Astrocyte of the spinal cord (primary cell): ENCODE results near the gene C7orf33.
"Not testable (repeated sequence)": the region's sequence is repeated elsewhere in the genome, so short reads cannot be mapped to it uniquely, and the experiment has no call there.

Experiments used
- DNase-seq: peaks from one replicate; pipeline ENCODE4 v3.0.0; 2011; ENCODE audit warnings: low read depth, low spot score
- H3K4me3 ChIP-seq: 2 replicates; pipeline ENCODE4 v1.5.1; 2011; ENCODE audit warnings: low read depth, mild to moderate bottlenecking, low read length, moderate library complexity
- in situ Hi-C: cut with HindIII; loops from 2 replicates; pipeline ENCODE4 v1.10.0; 2017; ENCODE audit warnings: low sequenced_read_pairs
- TF ChIP-seq, protein P1 (sequence below): IDR thresholded peaks from 2 replicates; pipeline ENCODE4 v1.5.1; 2012; ENCODE audit warnings: low read depth, mild to moderate bottlenecking, low read length, inconsistent platforms

The C7orf33 gene

DNA sequence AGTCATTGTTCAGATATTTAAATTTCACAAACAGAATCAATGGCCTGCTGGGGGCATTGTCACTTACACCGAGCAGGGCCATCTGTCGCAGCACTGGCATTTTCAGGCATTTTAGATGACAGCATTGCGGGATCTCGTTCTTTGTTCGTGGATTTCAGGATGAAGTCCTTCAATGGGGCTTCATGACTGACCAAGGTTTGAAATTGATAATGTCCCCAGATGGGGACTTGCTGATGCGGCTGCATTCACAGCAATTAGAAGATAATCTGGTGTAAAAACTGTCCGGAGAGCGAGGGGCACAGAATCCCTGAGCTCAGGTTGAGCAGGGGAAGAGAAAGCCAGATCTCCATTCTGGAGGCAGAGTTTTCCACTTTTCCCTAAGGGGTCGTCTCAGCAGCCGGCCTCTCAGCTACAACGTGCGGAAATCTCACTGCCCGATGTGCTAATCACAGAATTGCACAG, 1.9 kb upstream of the C7orf33 start:
- no peak for DNase-seq
- TF ChIP-seq, protein P1, sequence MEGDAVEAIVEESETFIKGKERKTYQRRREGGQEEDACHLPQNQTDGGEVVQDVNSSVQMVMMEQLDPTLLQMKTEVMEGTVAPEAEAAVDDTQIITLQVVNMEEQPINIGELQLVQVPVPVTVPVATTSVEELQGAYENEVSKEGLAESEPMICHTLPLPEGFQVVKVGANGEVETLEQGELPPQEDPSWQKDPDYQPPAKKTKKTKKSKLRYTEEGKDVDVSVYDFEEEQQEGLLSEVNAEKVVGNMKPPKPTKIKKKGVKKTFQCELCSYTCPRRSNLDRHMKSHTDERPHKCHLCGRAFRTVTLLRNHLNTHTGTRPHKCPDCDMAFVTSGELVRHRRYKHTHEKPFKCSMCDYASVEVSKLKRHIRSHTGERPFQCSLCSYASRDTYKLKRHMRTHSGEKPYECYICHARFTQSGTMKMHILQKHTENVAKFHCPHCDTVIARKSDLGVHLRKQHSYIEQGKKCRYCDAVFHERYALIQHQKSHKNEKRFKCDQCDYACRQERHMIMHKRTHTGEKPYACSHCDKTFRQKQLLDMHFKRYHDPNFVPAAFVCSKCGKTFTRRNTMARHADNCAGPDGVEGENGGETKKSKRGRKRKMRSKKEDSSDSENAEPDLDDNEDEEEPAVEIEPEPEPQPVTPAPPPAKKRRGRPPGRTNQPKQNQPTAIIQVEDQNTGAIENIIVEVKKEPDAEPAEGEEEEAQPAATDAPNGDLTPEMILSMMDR: no peak
- H3K4me3 ChIP-seq: no peak overlapping the region
- in situ Hi-C loops: no loop called here

DNA sequence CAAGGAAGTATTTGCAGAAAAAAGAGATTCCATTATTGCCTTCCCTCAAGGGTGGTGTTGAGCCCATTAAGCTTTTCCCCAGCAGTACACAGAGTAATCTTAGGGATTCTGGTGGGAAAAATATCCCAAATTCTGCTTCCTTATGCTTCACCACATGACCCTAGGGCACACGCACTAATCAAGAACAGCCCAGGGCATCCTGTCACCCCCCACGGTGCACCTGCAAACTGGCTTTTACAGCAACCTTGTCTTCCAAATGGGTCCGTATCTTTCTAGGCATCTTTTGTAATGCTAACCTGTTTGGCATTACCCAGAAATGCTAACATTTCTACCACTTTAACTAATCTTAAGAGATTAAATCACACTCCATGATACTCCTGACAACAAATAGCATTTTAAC, 926 bp upstream of the C7orf33 start:
- no peak overlapping the region for H3K4me3 ChIP-seq
- in situ Hi-C loops: no loop called here
- no peak for DNase-seq
- TF ChIP-seq, protein P1: no peak

DNA sequence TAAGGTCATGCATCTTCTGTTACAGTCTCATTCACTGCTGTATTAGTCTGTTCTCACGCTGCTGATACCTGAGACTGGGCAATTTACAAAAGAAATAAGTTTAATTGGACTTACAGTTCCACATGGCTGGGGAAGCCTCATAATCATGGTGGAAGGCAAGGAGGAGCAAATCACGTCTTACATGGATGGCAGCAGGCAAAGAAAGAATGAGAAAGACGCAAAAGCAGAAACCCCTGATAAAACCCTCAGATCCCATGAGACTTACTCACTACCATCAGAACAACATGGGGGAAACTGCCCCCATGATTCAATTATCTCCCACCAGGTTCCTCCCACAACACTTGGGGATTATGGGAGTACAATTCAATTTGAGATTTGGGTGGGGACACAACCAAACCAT, 5.8 kb downstream of the C7orf33 start:
- in situ Hi-C loops, DNase-seq, H3K4me3 ChIP-seq: not testable (repeated sequence)

DNA sequence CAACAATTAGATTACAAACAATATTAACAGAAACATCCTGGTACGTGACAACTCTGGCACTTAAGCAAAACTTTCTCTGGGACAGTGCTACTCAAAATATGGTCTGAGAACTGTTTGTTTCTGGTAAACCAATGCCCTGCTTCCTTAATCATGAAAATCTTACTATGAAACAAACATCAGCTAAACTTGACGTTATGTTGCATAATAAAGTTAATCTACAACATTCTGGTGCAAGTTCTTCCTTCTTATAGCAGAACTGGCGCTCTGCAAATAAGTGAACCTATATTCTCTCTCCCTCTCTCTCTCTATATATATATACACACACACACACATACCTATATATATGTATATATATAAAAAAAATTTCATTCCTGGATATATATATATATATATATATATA, 7.8 kb downstream of the C7orf33 start:
- no peak overlapping the region for H3K4me3 ChIP-seq
- DNase-seq: no peak
- in situ Hi-C loops: no loop called here
- TF ChIP-seq, protein P1: no peak

DNA sequence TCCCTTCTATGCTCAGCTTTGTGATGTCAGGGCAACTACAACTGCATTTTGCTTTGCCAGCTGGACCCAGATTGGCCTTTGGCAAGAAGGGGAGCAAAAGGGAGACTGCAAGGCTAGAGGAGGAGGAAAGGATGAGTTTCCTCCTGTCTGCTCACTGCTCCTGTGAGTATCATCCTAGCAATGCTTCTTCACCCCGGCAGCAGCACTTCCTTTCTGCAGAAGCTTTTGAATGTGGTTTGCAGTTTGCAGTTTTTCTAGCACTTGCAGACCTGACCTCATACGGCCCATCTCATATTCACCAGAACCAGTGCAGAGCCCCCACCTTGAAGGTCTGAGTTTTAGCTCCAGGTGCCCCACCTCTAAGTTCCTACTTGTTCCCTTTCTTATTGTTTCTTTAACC, 14.8 kb downstream of the C7orf33 start:
- no peak for DNase-seq
- TF ChIP-seq, protein P1: no peak
- no peak overlapping the region for H3K4me3 ChIP-seq
- in situ Hi-C loops: no loop called here

DNA sequence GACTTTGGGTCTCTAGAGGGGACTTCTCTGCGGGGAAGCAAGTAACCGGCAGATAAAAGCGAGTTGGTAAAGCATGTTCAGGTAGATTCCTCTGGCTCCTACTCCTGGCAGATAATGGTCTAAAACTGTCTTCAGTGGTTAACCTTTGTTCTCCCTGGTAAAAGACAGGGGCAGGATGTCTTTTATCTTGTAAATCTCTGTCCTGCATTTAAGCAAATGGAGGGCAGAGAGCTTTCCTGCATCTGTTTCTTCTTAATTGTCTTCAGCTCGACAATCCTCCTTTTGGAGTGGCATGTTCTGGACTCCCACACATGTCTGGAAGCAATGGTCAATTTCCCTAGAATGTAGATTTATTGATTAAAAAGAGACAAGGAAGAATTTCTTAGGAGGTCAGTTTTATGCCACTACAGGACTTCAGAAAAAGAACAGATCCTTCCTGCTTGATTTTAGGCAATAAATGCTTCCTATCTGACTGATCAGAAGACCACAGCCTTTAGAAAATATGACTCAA, 16.6 kb downstream of the C7orf33 start:
- no peak for DNase-seq
- TF ChIP-seq, protein P1: no peak
- in situ Hi-C loops: no loop called here
- no peak overlapping the region for H3K4me3 ChIP-seq

DNA sequence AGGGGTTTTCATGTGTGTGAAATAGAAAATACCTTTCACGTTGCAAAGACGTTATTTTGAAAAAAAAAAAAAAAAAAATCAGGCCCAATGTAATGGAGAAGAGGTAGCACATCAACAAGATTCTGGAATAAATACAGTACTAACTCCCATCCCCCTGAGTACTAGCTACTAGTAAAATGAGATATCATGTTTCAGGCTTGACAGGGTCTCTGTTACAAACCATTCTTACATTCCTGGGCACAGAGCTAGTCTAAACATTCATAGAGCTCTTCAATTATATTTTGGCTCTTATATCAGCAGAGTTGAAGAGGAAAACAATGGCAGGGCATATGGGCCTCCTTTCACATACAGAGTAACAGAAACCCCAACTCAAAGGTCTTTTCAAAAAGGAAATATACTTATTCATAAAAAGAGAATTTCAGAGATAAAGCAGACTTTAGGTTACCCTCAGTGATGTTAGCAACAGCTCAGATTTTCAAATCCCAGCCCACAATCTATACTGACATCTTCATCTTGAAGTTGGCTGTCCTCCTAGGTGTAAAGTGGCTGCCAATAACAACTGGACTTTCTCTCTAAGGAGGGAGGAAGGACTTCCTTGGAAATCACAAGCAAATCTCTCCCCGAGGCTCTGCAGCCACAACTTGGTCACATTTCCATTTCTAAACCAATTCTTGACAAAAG, 18.6 kb downstream of the C7orf33 start:
- no peak overlapping the region for H3K4me3 ChIP-seq
- in situ Hi-C loops: no loop called here
- TF ChIP-seq, protein P1: no peak
- DNase-seq: peak; percentile 24
